HG03354 (cell line): ENCODE measurements around the gene NPW.

Experiments
- ATAC-seq: cut with Tn5 transposase; IDR thresholded peaks from one replicate; pipeline ENCODE4 v1.9.1; 2021; ENCODE audit warnings: mild to moderate bottlenecking; ENCODE audit not compliant: unreplicated experiment, poor library complexity, severe bottlenecking

NPW gene

GRCh38 chr16:2043667-2044451, 24.3 kb downstream of the NPW start:
- no peak for ATAC-seq

- ATAC-seq, result no peak
Observed at GRCh38 chr16:2044541-2044940, 25.0 kb downstream of the NPW start.

DNA sequence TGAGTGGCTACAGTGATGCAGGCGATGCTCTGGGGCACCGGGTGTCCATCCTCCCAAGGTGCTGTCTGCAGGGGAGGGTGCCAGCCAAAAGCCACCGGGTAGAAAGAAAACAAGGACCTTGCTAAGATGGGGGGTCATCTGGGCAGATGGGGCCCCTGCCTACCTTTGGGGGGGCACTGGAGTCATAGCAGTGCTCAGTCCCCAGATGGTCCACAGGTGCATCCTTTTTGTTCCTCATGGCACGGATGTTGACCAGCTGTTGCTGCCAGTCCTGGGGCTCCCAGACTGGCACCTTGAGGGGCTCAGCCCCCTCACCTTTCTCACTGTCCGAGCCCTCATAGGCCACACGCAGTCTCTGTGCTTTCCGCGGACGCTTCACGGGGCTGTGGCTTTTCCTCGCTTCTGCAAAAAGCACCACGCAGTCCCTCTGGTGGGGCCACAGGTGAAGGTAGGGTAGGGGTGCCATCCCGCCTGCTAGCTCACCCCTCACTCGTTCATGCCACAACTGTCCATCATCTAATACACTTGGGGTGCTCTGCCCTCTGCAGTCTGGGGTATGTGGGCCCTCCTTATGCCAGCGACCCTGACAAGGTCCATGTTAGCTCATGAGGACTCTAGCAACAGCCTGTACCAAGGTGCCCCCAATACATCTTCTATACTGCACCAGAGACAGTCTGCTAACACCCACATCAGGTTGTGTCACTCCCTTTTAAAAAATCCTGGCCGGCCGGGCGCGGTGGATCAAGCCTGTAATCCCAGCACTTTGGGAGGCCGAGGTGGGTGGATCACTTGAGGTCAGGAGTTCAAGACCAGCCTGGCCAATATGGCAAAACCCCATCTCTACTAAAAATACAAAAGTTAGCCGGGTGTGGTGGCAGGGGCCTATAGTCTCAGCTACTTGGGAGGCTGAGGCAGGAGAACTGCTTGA, 26.6 kb downstream of the NPW start:
- ATAC-seq, result no peak

DNA sequence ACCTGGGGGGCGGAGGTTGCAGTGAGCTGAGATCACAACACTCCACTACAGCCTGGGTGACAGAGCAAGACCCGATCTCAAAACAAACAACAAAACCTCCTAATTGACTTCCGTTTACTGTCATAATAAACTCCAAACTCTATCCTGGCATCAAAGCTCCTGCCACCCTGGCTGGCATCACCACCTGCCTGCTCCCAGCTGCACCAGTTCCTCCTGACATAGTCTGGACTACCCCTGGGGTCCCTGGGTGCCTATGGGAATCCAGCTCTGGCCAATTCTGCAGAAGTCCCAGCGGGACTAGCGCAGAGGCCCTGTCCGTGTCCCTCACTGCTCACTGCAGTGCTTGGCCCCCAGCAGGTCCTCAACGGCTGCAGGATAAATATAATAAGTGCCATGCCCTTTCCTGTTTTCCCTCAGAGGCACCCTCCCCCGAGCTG, 27.3 kb downstream of the NPW start:
- ATAC-seq, result peak; percentile 3

DNA sequence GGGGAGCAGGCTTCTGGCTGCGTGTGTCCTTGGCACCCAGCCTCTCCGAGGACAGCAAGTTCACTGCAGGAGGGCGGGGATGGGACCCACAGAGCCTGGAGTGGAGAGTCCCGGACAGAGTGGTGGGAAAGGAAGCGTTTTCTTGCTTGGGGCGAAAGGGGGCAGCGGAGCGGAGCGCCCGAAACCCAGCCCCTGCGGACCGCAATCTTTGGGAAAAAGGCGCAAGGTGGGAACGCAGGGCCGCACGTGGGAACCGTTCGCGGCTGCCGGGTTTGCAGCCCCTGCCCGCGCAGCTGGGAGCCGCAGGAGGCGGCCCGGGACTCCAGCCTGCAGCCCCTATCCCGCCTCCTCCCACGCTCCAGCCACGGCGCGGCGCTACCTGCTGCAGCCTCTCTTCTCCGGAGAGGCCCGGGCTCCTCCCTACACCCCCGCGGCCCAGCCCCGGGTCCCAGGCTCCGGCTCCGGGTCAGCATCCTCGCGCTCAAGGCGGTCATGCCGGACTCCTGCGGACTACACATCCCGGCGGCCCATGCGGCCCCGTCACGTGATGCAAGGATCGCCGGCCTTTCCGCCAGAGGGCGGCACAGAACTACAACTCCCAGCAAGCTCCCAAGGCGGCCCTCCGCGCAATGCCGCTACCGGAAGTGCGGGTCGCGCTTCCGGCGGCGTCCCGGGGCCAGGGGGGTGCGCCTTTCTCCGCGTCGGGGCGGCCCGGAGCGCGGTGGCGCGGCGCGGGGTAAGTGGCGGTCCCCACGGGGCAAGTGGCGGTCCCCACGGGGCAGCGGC, 27.9 kb downstream of the NPW start, which contains the start of the genes NTHL1 and TSC2:
Gene NTHL1 (minus strand): TSS at position 505 of the 786 bp plus-strand sequence. CDS start 11 bp downstream, at position 494.
Gene TSC2 (plus strand): TSS at position 656 of the 786 bp plus-strand sequence. CDS start 631 bp downstream, outside the sequence.
- ATAC-seq, result peak; percentile 94

- peak; percentile 3 for ATAC-seq
Observed at GRCh38 chr16:2048116-2048543, 28.5 kb downstream of the NPW start.

- no peak for ATAC-seq
Observed at GRCh38 chr16:2053211-2053610, 33.6 kb downstream of the NPW start.

GRCh38 chr16:2053897-2054296, 34.3 kb downstream of the NPW start:
- ATAC-seq, result no peak

- ATAC-seq, result no peak
Observed at GRCh38 chr16:2054543-2055245, 35.1 kb downstream of the NPW start.

- ATAC-seq, result no peak
Observed at GRCh38 chr16:2056077-2056476, 36.5 kb downstream of the NPW start.

- no peak for ATAC-seq
Observed at GRCh38 chr16:2056681-2057407, 37.3 kb downstream of the NPW start.

DNA sequence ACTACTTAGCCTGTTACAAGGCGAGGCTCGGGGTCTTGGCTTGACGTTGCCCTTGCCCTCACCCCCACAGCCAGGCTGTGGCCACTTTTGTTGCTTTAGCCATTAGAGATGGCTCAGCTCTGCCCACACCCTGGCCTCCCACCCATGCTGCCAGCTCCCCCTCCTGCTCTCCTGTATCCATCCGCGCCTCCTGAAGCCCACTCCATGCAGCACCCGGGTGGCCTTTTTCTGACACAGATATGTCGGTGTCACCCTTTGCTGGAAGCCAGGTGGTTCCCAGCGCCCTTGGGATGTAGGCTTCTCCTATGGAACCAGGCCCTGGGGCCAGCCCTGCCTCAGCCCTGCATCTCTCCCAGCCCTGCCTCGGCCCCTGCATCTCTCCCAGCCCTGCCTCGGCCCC, 37.9 kb downstream of the NPW start:
- ATAC-seq, result no peak

GRCh38 chr16:2058420-2058819, 38.8 kb downstream of the NPW start:
- no peak for ATAC-seq

DNA sequence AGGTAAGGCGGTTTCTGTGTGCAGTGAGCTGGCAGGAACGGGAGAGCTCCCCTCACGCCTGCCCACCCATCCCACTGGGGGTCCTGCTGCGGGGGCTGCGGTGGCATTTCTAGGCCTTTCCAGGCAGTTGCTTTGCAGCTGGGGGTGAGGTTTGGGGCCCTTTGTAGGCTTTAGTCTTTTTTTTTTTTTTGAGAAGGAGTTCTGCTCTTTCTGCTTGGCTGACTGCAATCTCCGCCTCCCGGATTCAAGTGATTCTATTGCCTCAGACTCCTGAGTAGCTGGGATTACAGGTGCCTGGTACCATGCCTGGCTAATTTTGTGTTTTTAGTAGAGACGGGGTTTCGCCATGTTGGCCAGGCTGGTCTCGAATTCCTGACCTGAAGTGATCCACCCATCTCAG, 39.3 kb downstream of the NPW start:
- no peak for ATAC-seq

DNA sequence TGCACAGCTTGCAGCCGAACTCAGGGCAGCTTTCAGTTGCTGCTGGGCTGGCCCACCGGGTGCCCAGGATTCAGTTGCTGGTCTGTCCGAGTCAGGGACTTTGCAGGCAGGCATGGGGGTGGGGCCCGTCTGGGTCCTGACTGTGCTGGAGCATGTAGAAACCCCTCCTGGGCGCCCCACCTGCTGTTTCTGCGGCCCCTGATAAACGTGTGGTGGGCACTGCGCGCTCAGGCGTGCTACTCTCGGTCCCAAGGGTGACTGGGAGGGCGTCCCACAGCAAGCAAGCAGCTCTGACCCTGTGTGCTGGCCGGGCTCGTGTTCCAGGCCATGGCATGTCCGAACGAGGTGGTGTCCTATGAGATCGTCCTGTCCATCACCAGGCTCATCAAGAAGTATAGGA, 40.8 kb downstream of the NPW start:
- ATAC-seq, result no peak

DNA sequence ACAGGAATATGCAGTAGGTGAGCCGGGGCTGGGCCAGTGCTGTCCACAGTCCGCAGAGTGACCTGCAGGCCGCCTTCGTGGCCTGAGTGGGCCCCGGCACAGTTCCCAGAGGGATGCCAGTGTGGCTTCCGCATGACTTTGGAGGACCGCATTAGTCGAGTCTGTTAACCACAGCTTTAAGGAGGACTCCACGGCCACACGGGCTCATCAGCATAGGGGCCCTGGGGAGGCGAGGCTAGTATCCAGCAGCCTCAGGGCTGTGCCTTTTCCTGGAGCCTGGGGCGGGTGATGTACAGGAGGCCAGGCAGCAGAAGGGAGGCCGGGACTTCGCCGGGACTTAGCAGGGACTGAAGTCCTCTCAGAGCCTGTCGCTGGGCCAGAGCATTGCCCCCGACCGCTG, 41.4 kb downstream of the NPW start:
- no peak for ATAC-seq

GRCh38 chr16:2061526-2061925, 41.9 kb downstream of the NPW start:
- no peak for ATAC-seq

DNA sequence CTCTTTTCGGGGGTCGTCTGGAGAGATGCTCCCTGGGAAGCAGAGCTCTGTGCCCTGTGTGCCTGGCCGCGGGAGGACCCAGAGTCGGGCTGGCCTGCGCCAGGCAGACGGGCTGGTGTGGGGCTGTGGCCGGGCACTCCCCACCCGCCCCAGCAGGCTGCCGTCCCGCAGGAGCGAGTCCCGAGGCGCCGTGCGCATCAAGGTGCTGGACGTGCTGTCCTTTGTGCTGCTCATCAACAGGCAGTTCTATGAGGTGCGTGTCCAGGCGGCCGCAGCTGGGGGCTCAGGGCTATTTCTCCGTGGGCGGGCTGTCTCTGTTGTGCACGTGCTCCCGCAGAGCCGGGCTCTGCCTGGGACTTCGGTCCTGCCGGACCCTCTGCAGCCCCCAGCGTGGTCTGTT, 43.2 kb downstream of the NPW start:
- no peak for ATAC-seq

GRCh38 chr16:2063861-2064260, 44.3 kb downstream of the NPW start:
- no peak for ATAC-seq
